ENCODE results near the gene ERRFI1. TPM values are rescaled to one million over a fixed set of nuclear protein-coding genes. Genes with fewer than 3 reads are reported as not detected.

Gene ERRFI1
- total RNA-seq, 4 donors from 2014 or later = 59.9 to 133 (median 85.0) TPM

DNA sequence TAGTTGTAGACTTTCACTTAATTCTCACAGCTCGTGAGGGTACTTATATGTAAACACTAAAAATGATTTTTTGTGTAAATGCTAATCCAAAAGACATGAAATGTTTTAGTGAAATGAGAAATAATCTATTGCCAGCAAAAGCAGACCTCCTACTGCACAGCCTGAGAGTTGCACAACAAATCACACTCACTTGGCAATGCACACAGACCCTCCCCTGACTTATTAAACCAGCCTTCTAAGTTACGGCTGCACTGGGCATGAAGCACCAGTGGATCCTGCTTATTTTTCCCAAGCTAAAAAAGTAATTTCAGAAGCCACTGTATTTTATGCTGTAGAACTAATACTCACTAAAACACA, 10.3 kb downstream of the ERRFI1 start:
- TF ChIP-seq, protein P1, sequence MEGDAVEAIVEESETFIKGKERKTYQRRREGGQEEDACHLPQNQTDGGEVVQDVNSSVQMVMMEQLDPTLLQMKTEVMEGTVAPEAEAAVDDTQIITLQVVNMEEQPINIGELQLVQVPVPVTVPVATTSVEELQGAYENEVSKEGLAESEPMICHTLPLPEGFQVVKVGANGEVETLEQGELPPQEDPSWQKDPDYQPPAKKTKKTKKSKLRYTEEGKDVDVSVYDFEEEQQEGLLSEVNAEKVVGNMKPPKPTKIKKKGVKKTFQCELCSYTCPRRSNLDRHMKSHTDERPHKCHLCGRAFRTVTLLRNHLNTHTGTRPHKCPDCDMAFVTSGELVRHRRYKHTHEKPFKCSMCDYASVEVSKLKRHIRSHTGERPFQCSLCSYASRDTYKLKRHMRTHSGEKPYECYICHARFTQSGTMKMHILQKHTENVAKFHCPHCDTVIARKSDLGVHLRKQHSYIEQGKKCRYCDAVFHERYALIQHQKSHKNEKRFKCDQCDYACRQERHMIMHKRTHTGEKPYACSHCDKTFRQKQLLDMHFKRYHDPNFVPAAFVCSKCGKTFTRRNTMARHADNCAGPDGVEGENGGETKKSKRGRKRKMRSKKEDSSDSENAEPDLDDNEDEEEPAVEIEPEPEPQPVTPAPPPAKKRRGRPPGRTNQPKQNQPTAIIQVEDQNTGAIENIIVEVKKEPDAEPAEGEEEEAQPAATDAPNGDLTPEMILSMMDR (IDR thresholded peaks at IDR 0.05) = no peak
- no peak for TF ChIP-seq POLR2A (IDR thresholded peaks at IDR 0.05)
- Histone ChIP-seq H3K27ac (peak overlapping the region; percentile 65 to 87 (median 83)), H3K4me1 (peaks cover 56 to 65% of the 10 kb centered on the region in 2 donors), H3K27me3 (no peaks in the 10 kb centered on the region), H3K9me3 (no peaks in the 10 kb centered on the region), H3K4me3 (replicated peaks in 1 of 3) (peak overlapping the region in 1 of 3 donors; percentile 6), H3K36me3 (peaks cover 21 to 39% of the 10 kb centered on the region in 2 donors)
- intact Hi-C loops (cut with DNase I) = no loop called here
- 26 to 28% methylated on average over 2 of the region's 2 CpGs for WGBS, 2 donors
- peak; percentile 37 to 49 for DNase-seq

DNA sequence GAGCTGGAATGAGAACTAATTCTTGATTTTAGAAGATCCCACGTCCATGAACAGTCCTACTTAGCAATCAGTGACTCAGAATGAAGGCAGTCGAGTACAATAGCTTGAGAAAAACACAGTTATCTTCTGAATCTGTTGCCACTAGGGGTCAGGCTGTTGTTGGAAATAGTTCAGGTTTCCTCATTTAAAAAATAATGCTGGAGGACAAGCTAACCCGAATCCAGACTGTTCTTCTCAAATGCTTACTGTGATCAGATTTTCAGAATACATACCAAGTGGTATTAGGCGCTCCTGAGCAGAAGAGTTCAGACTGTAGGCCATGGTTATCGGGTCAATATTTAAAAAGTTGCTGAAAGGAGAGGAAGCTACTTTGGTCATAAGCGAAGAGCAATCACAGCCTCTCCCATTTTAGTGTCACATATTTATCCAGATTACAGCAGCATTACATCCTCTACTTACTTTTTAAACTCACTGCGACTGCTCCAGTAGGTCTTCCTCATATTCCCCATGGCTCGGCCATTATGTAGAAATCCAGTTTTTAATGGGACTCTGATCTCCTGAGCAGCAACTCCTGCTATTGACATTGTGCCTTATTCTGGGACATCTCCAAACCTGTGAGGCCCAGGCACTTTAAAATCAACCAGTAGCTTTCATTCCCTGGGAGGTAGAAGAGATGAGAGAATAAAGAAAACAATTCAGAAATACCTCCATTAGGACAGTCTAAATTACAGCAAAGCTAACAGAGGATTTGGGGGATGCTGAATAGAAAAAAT, 10.9 kb downstream of the ERRFI1 start:
- WGBS, 2 donors = 19 to 21% methylated on average over 8 of the region's 8 CpGs
- H3K4me1 ChIP-seq = peaks cover 54 to 59% of the 10 kb centered on the region in 2 donors
- DNase-seq = peak; percentile 44 to 54
- intact Hi-C loops (cut with DNase I) = no loop called here
- H3K9me3 ChIP-seq = no peaks in the 10 kb centered on the region
- H3K27ac ChIP-seq = peak overlapping the region; percentile 65 to 87 (median 83)
- no peaks in the 10 kb centered on the region for H3K27me3 ChIP-seq
- TF ChIP-seq, protein P1 (IDR thresholded peaks at IDR 0.05) = peak; percentile 8 to 83 (median 64)
- no peak for TF ChIP-seq POLR2A (IDR thresholded peaks at IDR 0.05)
- no peak overlapping the region for H3K4me3 ChIP-seq (replicated peaks in 1 of 3)
- peaks cover 21 to 39% of the 10 kb centered on the region in 2 donors for H3K36me3 ChIP-seq

- WGBS, 2 donors = 89 to 90% methylated on average over 10 of the region's 10 CpGs
- peaks cover 46 to 52% of the 10 kb centered on the region in 2 donors for H3K4me1 ChIP-seq
- no peak for TF ChIP-seq POLR2A (IDR thresholded peaks at IDR 0.05)
- TF ChIP-seq, protein P1 (IDR thresholded peaks at IDR 0.05) = no peak
- intact Hi-C loops (cut with DNase I) = no loop called here
- H3K4me3 ChIP-seq (replicated peaks in 1 of 3) = no peak overlapping the region
- no peak for DNase-seq
- peaks cover 21 to 39% of the 10 kb centered on the region in 2 donors for H3K36me3 ChIP-seq
- peak overlapping the region; percentile 65 to 87 (median 83) for H3K27ac ChIP-seq
- no peaks in the 10 kb centered on the region for H3K9me3 ChIP-seq
- no peaks in the 10 kb centered on the region for H3K27me3 ChIP-seq
These were observed 11.6 kb downstream of the ERRFI1 start for GRCh38 chr1:8014381-8014988.

GRCh38 chr1:8013800-8014199, 12.3 kb downstream of the ERRFI1 start:
- intact Hi-C loops (cut with DNase I) = no loop called here
- 86 to 91% methylated on average over 6 of the region's 6 CpGs for WGBS, 2 donors
- H3K9me3 ChIP-seq = no peaks in the 10 kb centered on the region
- no peak overlapping the region for H3K4me3 ChIP-seq (replicated peaks in 1 of 3)
- H3K27ac ChIP-seq = no peak overlapping the region
- H3K4me1 ChIP-seq = peaks cover 40 to 45% of the 10 kb centered on the region in 2 donors
- DNase-seq = no peak
- H3K36me3 ChIP-seq = peaks cover 25 to 39% of the 10 kb centered on the region in 2 donors
- TF ChIP-seq POLR2A (IDR thresholded peaks at IDR 0.05) = no peak
- TF ChIP-seq, protein P1 (IDR thresholded peaks at IDR 0.05) = no peak
- H3K27me3 ChIP-seq = no peaks in the 10 kb centered on the region

GRCh38 chr1:8013399-8013798, 12.7 kb downstream of the ERRFI1 start:
- 89 to 97% methylated on average over 11 of the region's 11 CpGs for WGBS, 2 donors
- no peak for DNase-seq
- no peak overlapping the region for H3K4me3 ChIP-seq (replicated peaks in 1 of 3)
- H3K4me1 ChIP-seq = peaks cover 37 to 41% of the 10 kb centered on the region in 2 donors
- H3K36me3 ChIP-seq = peaks cover 25 to 39% of the 10 kb centered on the region in 2 donors
- TF ChIP-seq, protein P1 (IDR thresholded peaks at IDR 0.05) = no peak
- no peak for TF ChIP-seq POLR2A (IDR thresholded peaks at IDR 0.05)
- H3K27me3 ChIP-seq = no peaks in the 10 kb centered on the region
- no peak overlapping the region for H3K27ac ChIP-seq
- intact Hi-C loops (cut with DNase I) = no loop called here
- no peaks in the 10 kb centered on the region for H3K9me3 ChIP-seq
